H1 (cell line): ENCODE results near the gene CHCHD6. TPM values are rescaled to one million over a fixed set of nuclear protein-coding genes. Genes with fewer than 3 reads are reported as not detected.

Source experiments
- CBX5 ChIP-seq: fragments of 300-800, 300-1000 bp; sonication (generic); IDR thresholded peaks from 2 replicates; pipeline ENCODE4 v1.7.1; 2016; ENCODE audit warnings: antibody characterized with exemption, low read length, low read depth
- CHD1 ChIP-seq: IDR thresholded peaks from 2 replicates; pipeline ENCODE4 v1.6.1; 2012; ENCODE audit warnings: low read depth, low read length, improper control_type of control experiment
- GTF2F1 ChIP-seq: IDR thresholded peaks from 2 replicates; pipeline ENCODE4 v1.6.1; 2012; ENCODE audit warnings: low read depth, low read length, improper control_type of control experiment, borderline replicate concordance
- KDM5A ChIP-seq: fragments of 200-600 bp; IDR thresholded peaks from 2 replicates; pipeline ENCODE4 v1.7.1; 2012; ENCODE audit warnings: mild to moderate bottlenecking, low read length, inconsistent platforms, mixed read lengths
- NANOG ChIP-seq: IDR thresholded peaks from 2 replicates; pipeline ENCODE4 v1.6.1; 2011; ENCODE audit warnings: low read length, low read depth, mild to moderate bottlenecking, inconsistent platforms; ENCODE audit not compliant: insufficient read depth, poor library complexity, severe bottlenecking
- polyA plus RNA-seq, 7 experiments: library from polyadenylated mRNA; depleted of rRNA in 3 of 7; stranded (reverse) in 5 of 7; unstranded in 2 of 7; fragments of >200 nt in 5 of 7; fragments of 200-250 nt in 2 of 7; gene quantifications; 1 replicate in 5 of 7; 2 replicates in 1 of 7; 4 replicates in 1 of 7; pipeline versions ENCODE4 v1.2.1 to v1.2.3, GENCODE V29; 2011 to 2013; ENCODE audit warnings: missing spikeins in 2 of 7, mixed read lengths in 2 of 7
- total RNA-seq: library from RNA; stranded (reverse); fragmentation: NEBNext Ultra II Directional; extraction: Animal tissue kit (Norgen Biotek cat#: 25700); gene quantifications from 2 replicates; pipeline ENCODE4 v1.2.1, GENCODE V29; 2021
- TF ChIP-seq, protein P1 (sequence below): IDR thresholded peaks from 2 replicates; pipeline ENCODE4 v1.6.1; 2011; ENCODE audit warnings: low read length, improper control_type of control experiment

CHCHD6 gene
- total and polyA plus RNA-seq, 2 of the 8 experiments (the other 6 are each of a cell fraction or from before 2014, with no cell fraction given) = 32.4 to 37.6 TPM

DNA sequence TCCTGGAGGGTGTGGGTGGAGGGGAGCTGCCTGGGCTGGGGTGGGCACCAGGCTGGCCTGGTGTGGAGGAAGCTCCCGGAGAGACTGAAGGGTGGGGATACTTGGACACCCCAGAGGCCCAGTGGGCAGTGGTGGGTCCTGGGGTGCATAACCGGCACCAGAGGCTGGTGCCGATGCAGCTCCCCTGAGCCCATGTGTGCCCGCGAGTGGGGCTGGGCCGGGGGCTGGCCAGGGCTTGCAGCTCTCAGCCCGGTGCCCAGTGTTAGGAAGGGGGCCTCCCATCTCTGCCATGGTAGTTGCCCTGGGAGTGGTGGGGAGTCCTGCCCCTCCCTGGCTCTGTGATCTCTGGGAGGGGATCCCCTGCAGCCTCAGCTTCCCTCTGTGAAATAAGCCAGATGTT, 288.2 kb downstream of the CHCHD6 start (continued):
- TF ChIP-seq KDM5A (no peak), NANOG (no peak), GTF2F1 (no peak), CHD1 (no peak), CBX5 (no peak)
- TF ChIP-seq, protein P1, sequence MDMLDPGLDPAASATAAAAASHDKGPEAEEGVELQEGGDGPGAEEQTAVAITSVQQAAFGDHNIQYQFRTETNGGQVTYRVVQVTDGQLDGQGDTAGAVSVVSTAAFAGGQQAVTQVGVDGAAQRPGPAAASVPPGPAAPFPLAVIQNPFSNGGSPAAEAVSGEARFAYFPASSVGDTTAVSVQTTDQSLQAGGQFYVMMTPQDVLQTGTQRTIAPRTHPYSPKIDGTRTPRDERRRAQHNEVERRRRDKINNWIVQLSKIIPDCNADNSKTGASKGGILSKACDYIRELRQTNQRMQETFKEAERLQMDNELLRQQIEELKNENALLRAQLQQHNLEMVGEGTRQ = no peak
